AG09319 (cell line): ENCODE measurements around the gene BDNF.

Source experiments
- DNase-seq: peaks from one replicate; pipeline ENCODE4 v3.0.0-alpha.2; 2010; ENCODE audit warnings: low read depth; ENCODE audit errors: extremely low read depth
- CTCF ChIP-seq: IDR thresholded peaks from 2 replicates; pipeline ENCODE4 v1.5.1; 2011; ENCODE audit warnings: low read depth, mild to moderate bottlenecking, inconsistent platforms, low read length, moderate library complexity

The BDNF gene

DNA sequence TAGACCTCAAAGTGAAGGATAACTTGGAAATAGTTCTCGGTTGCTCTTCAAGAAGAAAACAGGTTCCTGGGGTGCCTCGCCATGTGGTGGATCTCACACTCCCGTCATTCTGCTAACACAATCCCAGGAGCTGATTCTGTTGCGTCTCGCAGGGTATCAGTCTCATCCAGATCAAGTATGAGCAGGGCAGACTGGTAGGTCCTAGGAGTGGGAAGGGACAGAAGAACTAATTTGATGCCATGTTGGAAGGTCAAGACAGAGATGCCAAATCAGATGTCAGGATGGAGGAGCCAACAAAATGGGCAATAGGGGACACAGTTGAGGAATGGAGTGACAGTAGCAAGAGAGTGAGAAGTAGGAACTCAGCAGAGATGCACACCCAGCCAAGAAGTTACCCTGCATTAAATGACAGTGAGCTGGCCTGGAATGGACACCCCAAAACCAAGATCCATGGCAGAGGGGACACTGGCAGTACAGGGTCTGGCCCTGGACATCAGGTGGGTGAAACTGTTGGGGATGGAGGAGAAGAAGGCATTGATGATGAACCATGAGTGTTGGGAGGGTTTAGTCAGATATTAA is 76.2 kb downstream of the BDNF start:
- no peak for DNase-seq
- no peak for TF ChIP-seq CTCF

- no peak for DNase-seq
- TF ChIP-seq CTCF, result no peak
These were observed 77.5 kb downstream of the BDNF start for GRCh38 chr11:27622541-27623300.

- no peak for TF ChIP-seq CTCF
- no peak for DNase-seq
These were observed 78.7 kb downstream of the BDNF start for GRCh38 chr11:27621405-27622161.

DNA sequence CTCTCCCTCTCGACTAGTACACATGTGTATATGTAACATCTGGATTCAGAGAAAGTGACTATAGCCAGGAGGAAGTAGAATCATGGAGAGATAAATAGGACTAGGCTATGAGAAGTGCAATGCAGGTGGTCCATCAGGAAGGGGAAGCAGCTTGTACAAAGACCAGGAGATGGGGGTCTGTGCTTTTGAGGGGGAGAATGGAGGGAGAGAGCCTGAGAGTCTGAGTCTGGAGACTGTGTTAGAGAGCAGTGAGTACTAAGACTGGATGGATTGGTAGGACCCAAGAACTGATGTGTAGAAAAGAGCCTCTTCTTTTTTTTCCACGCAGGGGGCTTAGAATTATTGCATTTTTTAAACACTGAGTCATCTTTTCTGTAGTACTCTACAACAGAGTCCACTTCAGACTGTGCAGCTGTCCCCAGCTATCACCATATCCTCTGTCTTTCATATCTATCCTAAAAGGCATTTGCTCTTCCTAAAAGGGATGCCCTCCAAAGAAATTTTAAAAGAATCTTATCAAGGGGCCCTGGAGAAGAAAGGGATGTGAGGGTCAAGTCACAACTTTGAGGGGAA is 80.4 kb downstream of the BDNF start:
- DNase-seq, result no peak

DNA sequence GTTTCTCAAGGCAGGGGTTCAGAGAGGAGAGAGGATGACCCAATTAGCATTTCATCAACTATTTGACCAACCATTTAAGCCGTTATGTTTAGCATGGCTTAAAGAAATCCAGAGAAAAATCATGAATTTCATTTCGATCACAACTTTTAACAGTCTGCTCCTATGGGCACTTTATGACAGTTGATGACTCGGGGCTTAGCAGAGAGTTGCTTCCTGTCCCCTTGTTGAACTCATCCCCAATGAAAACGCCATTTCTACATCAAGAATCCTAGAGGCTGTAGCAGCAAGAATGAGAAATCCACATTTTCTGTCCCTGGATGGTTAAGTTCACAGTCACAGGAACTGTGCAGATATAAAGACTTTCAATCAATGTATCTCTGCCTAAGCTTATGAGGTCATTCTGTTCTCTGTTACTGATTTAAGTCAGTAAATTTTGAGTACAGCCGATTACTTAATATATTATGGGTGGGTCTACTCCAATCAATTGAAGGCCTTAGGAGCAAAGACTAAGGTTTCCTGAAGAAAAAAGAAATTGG is 81.1 kb downstream of the BDNF start:
- DNase-seq, result no peak
- no peak for TF ChIP-seq CTCF

More for the DNA sequence above, 80.4 kb downstream of the BDNF start:
- no peak for TF ChIP-seq CTCF

- TF ChIP-seq CTCF, result no peak
- DNase-seq, result no peak
These were observed 81.9 kb downstream of the BDNF start for GRCh38 chr11:27618281-27618915.
